Measurements from ENCODE around the gene GALT.

The GALT gene

DNA sequence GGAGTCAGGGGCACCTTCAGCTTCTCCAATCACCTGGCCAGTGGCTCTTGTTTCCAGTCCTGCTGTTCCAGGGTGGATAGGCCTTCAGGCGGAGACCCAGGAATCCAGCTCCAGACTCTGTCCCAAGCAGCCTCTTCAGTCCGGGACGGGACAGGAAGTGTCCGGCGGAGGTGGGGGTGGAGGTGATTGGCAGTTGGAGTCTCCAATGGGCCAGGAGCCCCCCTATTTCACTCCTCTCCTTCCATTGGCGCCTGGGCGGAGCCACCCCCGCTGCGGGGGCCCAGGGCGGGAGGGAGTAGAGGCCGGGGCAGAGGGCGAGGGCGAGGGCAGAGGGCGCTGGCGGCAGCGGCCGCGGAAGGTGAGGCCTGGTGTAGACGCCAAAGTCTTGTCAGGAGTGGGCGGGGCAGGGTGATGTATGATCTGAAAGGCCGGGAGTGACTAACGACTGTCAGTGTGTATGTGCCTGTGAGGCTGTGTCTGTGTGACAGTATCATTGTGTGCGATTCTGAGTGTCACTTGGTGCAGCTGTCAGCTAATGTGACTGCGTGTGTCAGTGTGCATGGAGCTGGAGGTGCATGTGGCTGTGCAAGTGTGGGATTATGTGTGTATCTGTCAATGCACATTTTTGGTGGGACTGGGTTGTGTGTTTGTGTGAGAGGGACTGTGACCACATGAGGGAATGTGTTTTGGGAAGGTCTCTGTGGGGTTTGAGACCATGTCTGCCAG, 5.6 kb downstream of the GALT start, which contains the start of gene IL11RA:
IL11RA (plus strand) TSS at position 310 of the 726 bp plus-strand sequence. CDS start 3,033 bp downstream, outside the sequence.
- FAIRE-seq: peak; percentile 90
- DNase-seq (ENCODE audit: low spot score): peak; percentile 95

DNA sequence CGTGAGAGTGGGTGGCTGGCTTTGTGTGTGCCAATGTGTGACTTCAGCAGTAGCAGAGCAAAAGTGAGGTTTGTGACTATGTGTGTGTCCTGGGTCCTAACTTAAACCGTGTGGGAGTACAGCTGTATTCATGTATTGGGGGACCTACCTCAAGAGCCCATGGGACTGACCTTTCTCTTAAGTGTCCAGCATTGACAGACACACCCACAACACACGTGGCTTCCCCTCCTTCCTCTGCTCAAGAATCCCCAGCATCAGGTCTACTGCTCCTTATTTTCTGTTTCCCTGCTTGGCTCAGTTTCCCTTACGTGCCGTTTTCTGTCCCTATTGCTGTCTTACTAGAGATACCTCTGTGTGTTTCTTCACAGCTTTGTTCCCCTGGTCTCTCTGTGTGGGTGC, 6.1 kb downstream of the GALT start:
- FAIRE-seq: no peak
- DNase-seq (ENCODE audit: low spot score): no peak

DNA sequence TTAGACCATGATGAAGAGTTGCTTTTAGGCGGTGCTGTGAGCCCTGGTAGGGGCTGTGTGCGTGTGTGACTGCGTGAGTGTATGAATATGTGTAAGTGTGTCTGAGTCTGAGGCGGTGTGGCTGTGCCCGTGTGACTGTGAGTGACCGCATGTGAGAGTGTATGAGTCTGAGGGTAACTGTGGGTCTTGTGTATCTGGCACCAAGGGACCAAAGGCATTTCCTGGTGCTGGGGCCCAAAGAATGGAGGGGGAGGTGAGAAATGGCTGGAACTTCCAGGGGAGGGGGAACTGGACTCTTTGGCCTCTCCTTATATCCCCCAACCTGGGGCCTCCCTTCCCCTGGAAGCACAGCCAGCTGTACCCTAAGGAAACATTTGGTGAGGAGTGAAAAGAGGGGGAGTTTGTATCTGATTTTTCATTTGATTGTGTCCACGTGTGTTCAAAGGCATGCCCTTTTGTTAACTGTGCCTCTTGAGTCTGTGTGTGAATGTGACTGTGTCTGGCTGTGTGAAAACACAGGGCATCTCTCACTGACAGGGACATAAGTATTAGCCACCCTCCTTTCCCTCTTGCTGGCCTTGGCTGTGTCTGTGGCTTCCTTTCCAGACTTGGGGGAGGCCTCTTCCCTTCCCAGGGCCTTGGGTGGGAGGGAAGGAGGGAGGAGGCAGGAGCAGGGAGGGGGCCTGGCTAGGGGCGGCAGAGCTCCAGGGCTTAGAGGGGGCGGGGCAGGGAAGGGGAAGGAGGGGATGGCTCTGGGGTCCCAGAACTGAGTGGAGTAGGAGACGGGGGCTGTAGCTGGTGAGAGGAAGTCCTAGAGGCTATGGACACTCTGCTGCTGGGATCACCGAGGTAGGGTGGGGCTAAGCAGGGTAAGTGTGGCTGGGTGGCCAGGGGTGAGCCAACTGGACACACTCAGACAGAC, 6.9 kb downstream of the GALT start:
- DNase-seq (ENCODE audit: low spot score): no peak
- peak; percentile 17 for FAIRE-seq

DNA sequence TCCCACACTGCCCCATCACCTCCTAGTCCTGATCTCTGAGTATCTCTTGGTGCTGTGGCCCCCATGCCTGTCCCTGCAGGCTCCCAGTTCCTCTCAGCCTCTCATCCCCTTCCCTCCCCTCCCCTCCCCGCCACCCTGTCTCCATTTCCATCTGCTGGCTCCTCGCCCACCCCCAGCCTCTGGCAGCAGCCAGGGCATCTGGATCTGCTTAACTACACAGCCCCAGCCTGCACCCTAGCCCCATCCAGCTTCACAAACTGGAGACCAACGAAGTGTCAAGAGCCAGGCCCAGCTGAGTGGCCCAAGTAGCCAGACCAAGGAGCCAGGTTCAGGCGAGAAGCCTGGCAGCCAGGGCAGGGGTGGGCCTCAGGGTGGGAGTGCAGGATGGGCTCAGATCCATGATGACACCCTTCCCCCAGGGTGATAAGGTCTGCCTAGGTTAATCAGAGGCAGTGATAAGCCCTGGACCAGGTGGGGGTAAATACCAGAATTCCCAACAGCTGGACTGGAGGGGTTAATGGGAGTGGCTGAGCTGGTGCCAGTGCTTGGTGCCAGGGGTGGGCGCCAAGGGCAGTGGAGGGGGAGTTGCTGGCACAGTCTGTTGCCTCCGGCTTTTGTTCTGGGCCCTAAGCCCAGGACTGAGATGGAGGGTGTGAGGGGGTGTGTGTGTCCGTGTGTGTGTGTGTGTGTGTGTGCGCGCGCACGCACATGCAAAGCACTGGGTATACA, 8.0 kb downstream of the GALT start:
- DNase-seq (ENCODE audit: low spot score) (no peak), FAIRE-seq (no peak)

DNA sequence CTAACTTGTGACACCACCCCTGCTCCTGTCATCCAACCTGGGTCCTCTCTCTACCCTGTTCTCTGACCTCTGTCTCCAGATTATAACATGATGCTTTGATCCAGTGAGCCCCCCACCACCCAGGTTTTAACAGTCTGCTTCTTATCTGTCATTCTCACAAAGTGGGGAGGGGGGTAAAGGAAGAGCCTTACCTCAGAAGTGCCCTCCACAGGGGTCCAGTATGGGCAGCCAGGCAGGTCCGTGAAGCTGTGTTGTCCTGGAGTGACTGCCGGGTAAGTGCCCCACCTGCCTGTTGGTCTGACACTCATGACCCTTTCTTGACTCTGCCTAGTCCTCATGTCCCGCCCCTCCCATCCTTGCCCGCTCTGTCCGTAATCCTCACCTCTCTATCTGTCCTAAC, 8.9 kb downstream of the GALT start:
- no peak for DNase-seq (ENCODE audit: low spot score)
- FAIRE-seq: no peak

DNA sequence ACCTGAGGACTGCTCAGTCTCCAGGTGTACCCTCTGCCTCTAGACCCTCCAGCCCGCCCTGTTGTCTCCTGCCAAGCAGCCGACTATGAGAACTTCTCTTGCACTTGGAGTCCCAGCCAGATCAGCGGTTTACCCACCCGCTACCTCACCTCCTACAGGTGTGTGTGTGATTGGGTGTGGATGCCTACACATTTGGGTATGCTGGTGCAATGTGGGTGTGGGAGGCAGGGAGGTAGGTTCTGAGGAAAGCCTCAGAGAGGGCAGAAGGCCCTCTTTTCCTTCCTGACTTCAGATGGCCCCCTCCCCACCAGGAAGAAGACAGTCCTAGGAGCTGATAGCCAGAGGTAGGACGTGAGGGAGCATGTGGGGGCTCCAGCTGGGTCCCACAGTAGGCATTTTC, 10.5 kb downstream of the GALT start:
- DNase-seq (ENCODE audit: low spot score): no peak
- FAIRE-seq: no peak

DNA sequence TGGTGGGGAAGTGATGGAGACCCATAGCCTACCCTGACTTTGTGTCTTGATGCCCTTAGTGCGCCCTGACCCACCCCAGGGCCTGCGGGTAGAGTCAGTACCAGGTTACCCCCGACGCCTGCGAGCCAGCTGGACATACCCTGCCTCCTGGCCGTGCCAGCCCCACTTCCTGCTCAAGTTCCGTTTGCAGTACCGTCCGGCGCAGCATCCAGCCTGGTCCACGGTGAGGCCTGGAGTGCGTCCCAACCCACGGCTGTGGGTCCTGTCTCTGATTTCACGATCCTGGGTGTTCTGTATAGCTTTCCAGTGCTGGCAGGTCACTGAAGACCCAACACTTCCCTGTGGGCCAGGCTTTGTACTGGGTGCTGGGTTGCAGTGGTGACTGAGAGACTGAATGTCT, 12.0 kb downstream of the GALT start:
- FAIRE-seq (no peak), DNase-seq (ENCODE audit: low spot score) (no peak)

DNA sequence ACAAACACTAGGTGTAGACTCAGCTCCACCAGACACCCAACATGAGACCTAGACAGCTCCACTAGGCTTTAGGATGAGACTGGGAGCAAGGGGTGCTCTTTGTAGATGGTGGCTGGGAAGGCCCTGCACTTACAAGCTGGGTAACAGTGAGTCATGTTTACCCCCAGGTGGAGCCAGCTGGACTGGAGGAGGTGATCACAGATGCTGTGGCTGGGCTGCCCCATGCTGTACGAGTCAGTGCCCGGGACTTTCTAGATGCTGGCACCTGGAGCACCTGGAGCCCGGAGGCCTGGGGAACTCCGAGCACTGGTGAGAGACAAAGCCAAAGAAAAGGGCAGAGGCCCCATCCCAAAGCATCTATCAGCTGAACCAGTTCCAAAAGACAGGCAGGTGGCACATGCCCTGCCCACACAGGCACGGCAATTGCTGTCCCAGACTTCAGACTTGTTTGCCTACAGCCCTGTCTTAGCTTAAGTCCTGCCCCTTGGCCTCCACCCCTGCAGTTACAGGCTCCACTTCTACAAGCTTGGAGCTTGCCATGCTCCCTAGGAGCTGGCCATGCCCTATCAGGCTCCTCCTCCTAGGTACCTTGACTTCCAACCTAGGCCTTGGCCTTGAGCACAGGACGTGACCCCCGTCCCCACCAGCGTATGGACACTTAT, 13.2 kb downstream of the GALT start:
- FAIRE-seq: peak; percentile 48
- DNase-seq (ENCODE audit: low spot score): no peak

DNA sequence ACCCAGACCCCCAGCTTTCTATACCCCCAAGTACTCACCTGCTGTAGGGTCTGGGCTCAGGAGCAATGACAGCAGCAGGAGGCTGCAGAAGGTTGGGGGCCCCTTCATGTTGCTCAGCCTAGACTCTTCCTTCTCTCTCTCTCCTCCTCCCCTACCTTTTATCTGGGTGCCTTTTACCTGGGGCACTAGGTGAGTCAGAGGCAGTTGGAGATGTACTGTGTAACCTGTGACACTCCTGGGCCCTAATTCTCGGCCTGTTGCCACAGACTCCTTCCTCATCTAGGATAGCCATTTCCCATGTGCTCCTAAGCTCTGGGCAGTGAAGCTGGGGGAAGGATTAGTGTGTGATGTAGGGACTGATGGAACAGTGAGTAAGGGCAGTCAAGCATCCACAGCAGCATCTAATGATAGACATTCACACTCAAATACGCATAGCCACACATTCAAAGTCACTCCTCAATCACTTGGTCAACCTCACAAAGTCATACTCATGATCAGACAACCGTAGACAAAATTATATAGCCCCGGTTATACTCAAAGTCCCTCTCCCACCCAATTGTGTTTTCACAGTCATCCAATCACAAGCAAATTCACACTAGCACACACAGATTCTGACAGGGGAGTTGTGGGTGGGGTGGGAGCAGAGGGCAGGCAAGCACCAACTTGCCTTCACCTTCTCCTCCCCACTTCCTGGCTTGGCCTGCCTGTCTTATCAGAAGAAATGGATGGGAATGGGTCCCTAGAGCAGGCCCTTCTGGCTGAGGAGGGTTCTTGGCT, 16.2 kb downstream of the GALT start, which contains the start of gene CCL27:
CCL27 (minus strand) TSS at position 132 of the 777 bp plus-strand sequence; CDS start at position 108, 24 bp downstream.
- FAIRE-seq (no peak), DNase-seq (ENCODE audit: low spot score) (no peak)

DNA sequence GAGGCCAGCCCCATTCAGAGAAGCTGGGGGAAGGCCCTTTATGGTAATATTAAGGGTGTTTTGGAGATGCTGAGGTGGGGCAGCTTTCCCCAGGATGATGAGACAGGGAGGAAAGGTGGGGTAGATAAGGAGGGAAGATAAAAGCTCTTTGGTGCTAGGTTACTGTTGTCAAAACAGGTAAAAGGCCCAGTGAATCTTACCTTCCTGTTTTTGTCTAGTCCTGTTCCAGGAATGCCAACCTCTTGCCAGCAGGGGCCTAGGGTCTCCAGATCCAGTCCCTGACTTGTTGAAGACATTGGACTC, 16.8 kb downstream of the GALT start:
- FAIRE-seq (no peak), DNase-seq (ENCODE audit: low spot score) (no peak)

DNA sequence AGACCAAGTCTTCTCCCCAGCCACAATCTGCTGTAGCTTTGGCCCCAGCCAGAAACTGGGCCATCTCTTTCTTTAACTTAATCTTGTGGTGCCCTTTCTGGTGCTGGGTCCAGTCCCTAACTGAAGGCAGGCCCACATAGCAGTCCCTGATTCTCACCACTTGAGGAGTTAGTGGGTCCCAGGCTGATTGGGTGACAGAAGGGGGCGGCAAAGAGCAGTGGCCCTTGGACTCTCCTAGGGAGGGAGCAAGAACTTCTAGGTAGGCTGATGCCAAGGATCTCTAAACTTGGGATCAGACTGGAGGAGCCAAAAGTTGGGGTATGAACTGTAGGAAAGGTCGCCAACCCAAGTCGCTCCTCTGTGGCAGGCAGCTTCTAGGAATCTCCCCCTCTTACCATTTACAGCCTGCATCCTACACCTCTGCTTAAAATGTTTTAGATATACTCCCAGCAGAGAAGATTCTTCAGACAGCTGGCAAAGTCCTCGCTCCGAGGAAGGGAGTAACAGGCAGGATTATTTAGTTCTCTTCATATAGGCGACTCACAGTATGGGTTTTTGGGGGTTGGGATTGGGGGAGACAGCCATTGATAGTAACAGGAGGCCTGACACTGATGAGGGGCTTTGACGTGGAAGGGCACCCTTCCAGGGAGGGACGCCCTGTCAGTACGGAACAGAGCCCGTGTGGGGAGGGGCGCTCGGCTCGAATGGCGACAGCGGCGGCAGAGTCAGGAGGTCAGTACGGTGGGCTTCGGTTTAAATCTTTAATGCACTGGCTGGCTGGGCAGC, 18.0 kb downstream of the GALT start:
- FAIRE-seq (no peak), DNase-seq (ENCODE audit: low spot score) (peak; percentile 77)

DNA sequence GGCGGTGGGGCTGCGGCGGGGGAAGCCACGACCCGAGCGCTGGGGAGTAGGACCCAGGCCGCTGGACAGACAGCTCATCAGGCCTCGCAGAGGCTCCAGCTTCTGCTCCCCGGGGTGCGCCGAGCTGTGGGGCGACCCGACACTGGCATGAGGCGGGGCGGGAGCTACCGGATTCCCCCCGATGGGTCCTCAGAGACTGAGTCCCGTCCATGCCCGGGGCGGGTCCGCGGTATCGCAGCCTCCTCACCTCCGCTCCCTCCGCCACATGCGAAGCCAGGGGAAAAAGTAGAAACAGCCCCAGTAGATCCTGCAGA, 18.5 kb downstream of the GALT start:
- FAIRE-seq (no peak), DNase-seq (ENCODE audit: low spot score) (no peak)

DNA sequence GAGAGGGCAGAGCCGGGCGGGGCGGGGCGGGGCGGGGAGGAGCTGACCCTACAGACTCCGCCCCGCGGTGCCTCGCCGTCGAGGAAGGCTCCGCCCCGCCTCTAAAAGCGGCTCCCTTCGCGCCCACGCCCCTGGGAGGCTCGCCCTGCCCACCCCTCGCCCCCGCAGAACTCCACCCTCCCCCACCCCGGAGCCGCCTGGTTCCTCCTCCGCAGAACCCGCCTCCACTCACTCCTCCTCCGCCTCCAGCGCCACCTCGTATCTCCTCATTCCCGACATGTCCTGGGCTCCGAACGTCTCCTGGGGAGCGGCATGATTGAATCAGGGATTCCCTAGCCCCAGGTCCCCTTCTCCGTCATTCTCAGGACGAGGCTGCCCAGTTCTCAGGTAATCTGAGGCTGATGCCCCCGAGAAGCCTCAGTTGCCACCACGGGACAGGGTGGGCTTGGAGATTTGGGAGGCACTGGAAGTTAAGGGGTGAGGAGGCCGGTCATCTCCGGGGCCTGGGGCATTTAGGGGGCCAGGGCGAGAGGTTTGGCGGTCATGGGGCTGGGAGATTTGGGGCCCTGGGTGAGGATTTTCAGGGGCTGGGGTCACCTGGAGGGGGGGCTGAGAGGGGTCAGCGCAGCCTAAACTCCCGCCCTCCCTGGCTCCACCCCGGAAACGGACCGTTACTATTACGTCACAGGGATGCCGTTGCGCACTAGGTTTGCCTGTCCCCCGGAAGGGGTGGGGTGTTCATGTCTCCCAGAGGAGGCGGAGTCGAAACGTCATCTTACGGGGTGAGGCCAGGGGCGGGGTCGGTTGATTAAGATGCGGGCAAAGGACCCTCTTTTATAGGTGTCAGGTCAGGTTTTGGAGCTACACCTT, 19.1 kb downstream of the GALT start:
- peak; percentile 98 for FAIRE-seq
- peak; percentile 98 for DNase-seq (ENCODE audit: low spot score)

DNA sequence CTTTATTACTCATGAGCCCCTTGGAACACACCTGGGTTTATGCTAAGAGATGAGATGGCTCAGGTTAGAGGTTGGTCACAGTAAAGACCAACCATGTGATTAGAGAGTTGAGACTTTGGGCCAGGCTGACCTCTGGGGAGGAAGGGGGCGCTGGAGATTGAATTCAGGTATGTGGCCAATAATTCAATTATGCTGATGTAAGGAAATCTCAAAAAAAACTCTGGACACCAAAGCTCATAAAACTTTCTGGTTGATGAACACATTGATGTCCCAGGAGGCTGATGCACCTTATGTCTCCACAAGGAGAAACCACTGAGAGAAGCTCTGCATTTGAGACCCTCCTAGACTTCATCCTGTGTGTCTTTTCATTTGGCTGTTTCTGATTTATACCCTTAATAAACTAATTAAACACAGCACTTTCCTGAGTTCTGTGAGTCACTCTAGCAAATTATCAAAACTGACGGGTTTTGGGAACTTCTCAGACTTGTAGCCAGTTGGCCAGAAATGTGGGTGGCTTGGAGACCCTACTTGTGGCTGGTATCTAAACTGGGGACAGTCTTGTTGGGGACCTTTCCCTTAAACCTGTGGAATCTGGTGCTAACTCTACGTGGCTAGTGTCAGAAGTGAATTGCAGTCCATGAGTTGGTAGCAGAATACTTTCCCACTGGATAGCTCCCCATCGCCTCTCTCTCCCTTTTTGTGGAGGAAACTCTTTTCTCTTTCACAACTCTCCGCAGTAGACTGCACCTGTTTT, 23.5 kb downstream of the GALT start:
- DNase-seq (ENCODE audit: low spot score) (no peak), FAIRE-seq (no peak)

DNA sequence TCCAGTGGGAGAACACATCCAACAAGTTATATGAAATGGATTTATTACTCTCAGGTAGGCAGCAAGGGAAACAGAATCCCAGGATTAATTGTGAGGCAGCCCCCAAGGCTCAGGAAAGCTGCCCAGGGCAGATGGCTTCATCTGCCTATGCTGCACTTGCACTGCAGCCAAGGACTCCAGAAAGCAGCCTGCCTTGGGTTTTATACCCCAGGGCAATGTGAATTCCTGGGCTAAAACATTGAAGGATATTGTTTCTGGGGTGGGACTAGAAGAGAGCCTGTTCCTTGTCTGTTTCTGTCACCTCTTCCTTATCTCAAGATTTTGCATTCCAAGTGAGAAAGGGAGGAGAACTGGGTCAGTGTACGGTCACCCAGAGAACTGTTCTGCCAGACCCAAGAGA, 24.8 kb downstream of the GALT start:
- FAIRE-seq: no peak

DNA sequence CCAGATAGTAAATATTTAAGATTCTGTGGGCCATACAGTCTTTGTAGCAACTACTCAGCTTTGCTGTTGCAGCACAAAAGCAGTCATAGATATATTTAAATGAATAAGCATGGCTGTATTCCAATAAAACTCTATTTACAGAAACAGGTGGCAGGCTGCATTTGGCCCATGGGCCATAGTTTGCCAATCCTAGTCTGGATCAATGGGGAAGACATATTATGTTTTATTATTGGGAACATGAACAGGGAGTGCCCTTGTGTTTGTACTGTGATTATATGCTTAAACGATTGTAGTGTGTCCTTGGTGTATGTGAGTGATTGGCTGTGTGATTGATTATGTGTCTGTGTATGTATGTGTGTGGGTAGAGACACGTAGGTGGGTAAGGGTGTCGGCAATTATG, 28.0 kb downstream of the GALT start:
- FAIRE-seq: peak; percentile 52
- DNase-seq (ENCODE audit: low spot score): no peak

More for the DNA sequence above, 24.8 kb downstream of the GALT start:
- DNase-seq (ENCODE audit: low spot score): no peak

DNA sequence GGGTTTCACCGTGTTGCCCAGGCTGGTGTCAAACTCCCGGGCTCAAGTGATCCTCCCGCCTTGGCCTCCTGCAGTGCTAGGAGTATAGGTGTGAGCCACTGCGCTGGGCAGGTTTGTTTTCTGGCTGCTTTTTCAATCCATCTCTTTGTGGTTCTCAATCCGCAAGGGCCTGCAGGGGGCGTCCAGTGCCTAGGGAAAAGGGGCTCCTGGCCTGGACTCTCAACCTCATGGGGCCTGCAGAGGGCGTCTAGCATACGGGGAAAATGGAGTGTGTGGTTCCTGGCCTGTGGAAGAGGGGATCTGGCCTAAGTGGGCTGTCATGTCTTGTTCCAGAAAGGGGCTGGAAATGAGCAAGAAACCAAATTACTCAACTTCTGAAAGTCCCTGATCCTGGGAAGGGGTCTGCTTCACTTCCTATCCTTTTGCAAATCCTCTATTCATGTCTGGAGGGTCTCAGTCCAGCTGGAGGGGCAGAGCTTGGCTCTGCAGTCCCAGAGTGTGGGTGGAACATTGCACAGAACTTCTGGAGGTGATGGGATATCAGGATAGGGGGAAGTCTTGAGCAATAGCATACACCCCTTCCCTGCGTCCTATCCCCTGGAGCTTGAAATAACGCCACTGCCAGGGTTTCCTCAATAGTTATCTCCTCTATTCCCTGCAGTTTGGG, 28.7 kb downstream of the GALT start:
- peak; percentile 73 for DNase-seq (ENCODE audit: low spot score)
- no peak for FAIRE-seq

DNA sequence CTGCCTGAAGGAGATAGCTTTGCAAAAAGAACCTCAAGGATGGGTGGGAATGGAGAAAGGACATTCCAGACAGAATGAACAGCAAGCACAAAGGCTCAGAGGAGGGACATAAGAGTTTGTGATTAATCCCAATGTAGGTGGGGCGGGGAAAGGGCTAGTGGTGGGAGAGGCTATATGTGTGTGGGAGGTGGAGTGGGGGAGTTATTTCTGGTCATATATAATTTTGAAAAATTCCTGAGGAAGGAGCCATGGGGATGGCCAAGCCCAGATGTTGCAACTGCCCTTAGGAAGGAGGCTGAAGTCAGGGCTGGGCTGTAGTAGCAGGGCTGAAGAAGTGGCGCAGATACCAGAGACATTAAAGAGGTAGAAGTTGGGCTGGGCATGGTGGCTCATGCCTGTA, 29.4 kb downstream of the GALT start:
- FAIRE-seq (no peak), DNase-seq (ENCODE audit: low spot score) (no peak)
